Cerebellar nuclear complex (tissue), 1 donor: Measurements from ENCODE around the gene PDE6A.

Source experiments
- DNase-seq, 2 experiments: peaks; one replicate each; lab custom pipeline; 2025; lab: John Stamatoyannopoulos, UW

Gene PDE6A

GRCh38 chr5:149817539-149818060 is 127.0 kb downstream of the PDE6A start:
- DNase-seq, result no peak

- DNase-seq, result no peak
Observed at GRCh38 chr5:149816661-149817060, 127.9 kb downstream of the PDE6A start.

- no peak for DNase-seq
Observed at GRCh38 chr5:149811453-149811852, 133.1 kb downstream of the PDE6A start.

- DNase-seq, result no peak
Observed at GRCh38 chr5:149810856-149811255, 133.7 kb downstream of the PDE6A start.

GRCh38 chr5:149809931-149810691 is 134.5 kb downstream of the PDE6A start:
- DNase-seq, result no peak

- no peak for DNase-seq
Observed at GRCh38 chr5:149808264-149808982, 136.2 kb downstream of the PDE6A start.
